Smooth muscle cell (in vitro differentiated cells): ENCODE results near the gene MMP28. TPM values are rescaled to one million over a fixed set of nuclear protein-coding genes. Genes with fewer than 3 reads are reported as not detected.

Experiments
- DNase-seq: peaks from one replicate; lab custom pipeline; 2025; ENCODE audit not compliant: unreplicated experiment; lab: John Stamatoyannopoulos, UW
- H2AFZ ChIP-seq: fragments of 200-600 bp; sonication (generic); 2 replicates; pipeline ENCODE4 v1.6.0; 2016; ENCODE audit warnings: antibody characterized with exemption, low read depth, mild to moderate bottlenecking
- H3F3A ChIP-seq: fragments of 200-600 bp; sonication (generic); 2 replicates; pipeline ENCODE4 v1.6.0; 2017; ENCODE audit warnings: antibody characterized with exemption, low read depth
- H3K27ac ChIP-seq: fragments of 200-600 bp; sonication (generic); 2 replicates; pipeline ENCODE4 v1.5.1; 2016; ENCODE audit warnings: low read depth, mild to moderate bottlenecking
- H3K27me3 ChIP-seq: fragments of 200-600 bp; sonication (generic); 2 replicates; pipeline ENCODE4 v1.6.1; 2016; ENCODE audit warnings: low read depth, mild to moderate bottlenecking
- H3K36me3 ChIP-seq: fragments of 200-600 bp; sonication (generic); 2 replicates; pipeline ENCODE4 v1.5.1; 2016; ENCODE audit warnings: low read depth
- H3K4me1 ChIP-seq: fragments of 200-600 bp; sonication (generic); 2 replicates; pipeline ENCODE4 v1.5.1; 2016; ENCODE audit warnings: low read depth
- H3K4me2 ChIP-seq: fragments of 200-600 bp; sonication (generic); 2 replicates; pipeline ENCODE4 v1.6.0; 2016; ENCODE audit warnings: mild to moderate bottlenecking
- H3K4me3 ChIP-seq: fragments of 200-600 bp; sonication (generic); 2 replicates; pipeline ENCODE4 v1.5.1; 2016; ENCODE audit warnings: mild to moderate bottlenecking
- H3K79me2 ChIP-seq: fragments of 200-600 bp; sonication (generic); 2 replicates; pipeline ENCODE4 v1.6.0; 2016; ENCODE audit warnings: low read depth, mild to moderate bottlenecking
- H3K9ac ChIP-seq: fragments of 200-600 bp; sonication (generic); 2 replicates; pipeline ENCODE4 v1.6.0; 2016; ENCODE audit warnings: low read depth
- H3K9me3 ChIP-seq: fragments of 200-600 bp; sonication (generic); replicated peaks from 2 replicates; pipeline ENCODE4 v1.5.1; 2016; ENCODE audit warnings: low read depth
- H4K20me1 ChIP-seq: fragments of 200-600 bp; sonication (generic); 2 replicates; pipeline ENCODE4 v1.6.0; 2016; ENCODE audit warnings: low read depth
- WGBS: methylation state at CpG from one replicate; pipeline ENCODE4 v1.1.7; 2016; ENCODE audit warnings: low lambda C conversion rate; 5-methylcytosine and 5-hydroxymethylcytosine counted together
- polyA plus RNA-seq: library from polyadenylated mRNA; unstranded; fragments of >200 nt; fragmentation: Nextera tagmentation; extraction: Ambion mirVana; gene quantifications from 2 replicates; pipeline ENCODE4 v1.2.1, GENCODE V29; 2016
- total RNA-seq: library from RNA; depleted of rRNA; stranded (reverse); fragments of >200 nt; gene quantifications from 2 replicates; pipeline ENCODE4 v1.2.3, GENCODE V29; 2014
- TF ChIP-seq, protein P1 (sequence below): fragments of 200-600 bp; sonication (generic); IDR thresholded peaks from 2 replicates; pipeline ENCODE4 v1.5.1; 2017; ENCODE audit warnings: borderline replicate concordance, mild to moderate bottlenecking, antibody characterized with exemption; ENCODE audit not compliant: insufficient read depth, poor library complexity, severe bottlenecking

Gene MMP28
- total and polyA plus RNA-seq, 2 experiments from 2014 or later, result 50.0 to 51.4 TPM

- Histone ChIP-seq H3K4me3 (no peak overlapping the region), H3K27me3 (no peaks in the 10 kb centered on the region), H3K27ac (no peak overlapping the region), H3K9ac (no peak overlapping the region), H3K4me2 (peak overlapping the region; percentile 96), H3K4me1 (peaks cover 30% of the 10 kb centered on the region), H3K79me2 (no peaks in the 10 kb centered on the region), H2AFZ (no peak overlapping the region), H3K36me3 (no peaks in the 10 kb centered on the region), H3F3A (peaks cover 19% of the 10 kb centered on the region), H3K9me3 (no peaks in the 10 kb centered on the region), H4K20me1 (peaks cover 14% of the 10 kb centered on the region)
- TF ChIP-seq, protein P1, sequence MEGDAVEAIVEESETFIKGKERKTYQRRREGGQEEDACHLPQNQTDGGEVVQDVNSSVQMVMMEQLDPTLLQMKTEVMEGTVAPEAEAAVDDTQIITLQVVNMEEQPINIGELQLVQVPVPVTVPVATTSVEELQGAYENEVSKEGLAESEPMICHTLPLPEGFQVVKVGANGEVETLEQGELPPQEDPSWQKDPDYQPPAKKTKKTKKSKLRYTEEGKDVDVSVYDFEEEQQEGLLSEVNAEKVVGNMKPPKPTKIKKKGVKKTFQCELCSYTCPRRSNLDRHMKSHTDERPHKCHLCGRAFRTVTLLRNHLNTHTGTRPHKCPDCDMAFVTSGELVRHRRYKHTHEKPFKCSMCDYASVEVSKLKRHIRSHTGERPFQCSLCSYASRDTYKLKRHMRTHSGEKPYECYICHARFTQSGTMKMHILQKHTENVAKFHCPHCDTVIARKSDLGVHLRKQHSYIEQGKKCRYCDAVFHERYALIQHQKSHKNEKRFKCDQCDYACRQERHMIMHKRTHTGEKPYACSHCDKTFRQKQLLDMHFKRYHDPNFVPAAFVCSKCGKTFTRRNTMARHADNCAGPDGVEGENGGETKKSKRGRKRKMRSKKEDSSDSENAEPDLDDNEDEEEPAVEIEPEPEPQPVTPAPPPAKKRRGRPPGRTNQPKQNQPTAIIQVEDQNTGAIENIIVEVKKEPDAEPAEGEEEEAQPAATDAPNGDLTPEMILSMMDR, result no peak
- no peak for DNase-seq
- WGBS, result 63% methylated on average over 10 of the region's 10 CpGs
Observed at GRCh38 chr17:35730400-35731005, 64.9 kb downstream of the MMP28 start.

- peaks cover 30% of the 10 kb centered on the region for H3K4me1 ChIP-seq
- H4K20me1 ChIP-seq, result peaks cover 18% of the 10 kb centered on the region
- H3F3A ChIP-seq, result peaks cover 23% of the 10 kb centered on the region
- H2AFZ ChIP-seq, result no peak overlapping the region
- no peaks in the 10 kb centered on the region for H3K9me3 ChIP-seq
- H3K36me3 ChIP-seq, result no peaks in the 10 kb centered on the region
- TF ChIP-seq, protein P1, result no peak
- DNase-seq, result no peak
- no peak overlapping the region for H3K27ac ChIP-seq
- H3K27me3 ChIP-seq, result no peaks in the 10 kb centered on the region
- no peak overlapping the region for H3K9ac ChIP-seq
- H3K4me3 ChIP-seq, result no peak overlapping the region
- no peak overlapping the region for H3K4me2 ChIP-seq
- no peaks in the 10 kb centered on the region for H3K79me2 ChIP-seq
- WGBS, result 52% methylated on average over 4 of the region's 4 CpGs
Observed at GRCh38 chr17:35729405-35729833, 66.0 kb downstream of the MMP28 start.

- Histone ChIP-seq H3K27me3 (no peaks in the 10 kb centered on the region), H3K79me2 (no peaks in the 10 kb centered on the region), H3K4me2 (no peak overlapping the region), H3K27ac (no peak overlapping the region), H3K4me1 (peaks cover 30% of the 10 kb centered on the region), H3K36me3 (peaks cover 2% of the 10 kb centered on the region), H2AFZ (no peak overlapping the region), H3K9ac (no peak overlapping the region), H3F3A (peaks cover 23% of the 10 kb centered on the region), H3K4me3 (no peak overlapping the region), H3K9me3 (no peaks in the 10 kb centered on the region), H4K20me1 (peaks cover 18% of the 10 kb centered on the region)
- TF ChIP-seq, protein P1, result no peak
- 96% methylated on average over 3 of the region's 3 CpGs for WGBS
- no peak for DNase-seq
Observed at GRCh38 chr17:35728551-35728950, 66.9 kb downstream of the MMP28 start.

DNA sequence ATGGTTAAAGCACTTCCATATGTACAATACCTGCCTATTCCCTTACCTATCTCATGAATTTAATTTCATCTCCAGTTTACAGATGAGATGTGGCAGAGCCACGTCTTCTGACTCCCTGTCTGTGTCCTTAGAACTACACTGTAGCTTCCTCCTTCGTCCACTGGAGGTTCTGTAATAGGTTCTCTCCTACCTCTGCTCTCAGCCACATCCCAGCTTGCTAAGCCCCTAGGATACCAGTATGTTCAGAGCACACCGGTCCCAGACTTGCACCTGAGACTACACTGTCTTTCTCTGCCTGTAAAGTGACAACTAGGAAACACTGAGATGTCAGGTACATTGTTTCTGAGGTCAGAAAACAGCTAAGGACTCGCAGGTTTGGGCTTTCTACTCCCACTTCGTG lies 67.8 kb downstream of the MMP28 start:
- TF ChIP-seq, protein P1, result no peak
- no peak overlapping the region for H3K4me3 ChIP-seq
- H3F3A ChIP-seq, result peaks cover 28% of the 10 kb centered on the region
- no peak overlapping the region for H3K9ac ChIP-seq
- H3K27ac ChIP-seq, result peak overlapping the region; percentile 76
- no peaks in the 10 kb centered on the region for H3K9me3 ChIP-seq
- no peak overlapping the region for H2AFZ ChIP-seq
- H4K20me1 ChIP-seq, result peaks cover 18% of the 10 kb centered on the region
- peaks cover 4% of the 10 kb centered on the region for H3K36me3 ChIP-seq
- no peaks in the 10 kb centered on the region for H3K27me3 ChIP-seq
- H3K79me2 ChIP-seq, result no peaks in the 10 kb centered on the region
- peaks cover 30% of the 10 kb centered on the region for H3K4me1 ChIP-seq
- no peak for DNase-seq
- 94% methylated on average over 5 of the region's 5 CpGs for WGBS
- H3K4me2 ChIP-seq, result no peak overlapping the region
